ENCODE results near the gene SLC39A11.

SLC39A11 gene

DNA sequence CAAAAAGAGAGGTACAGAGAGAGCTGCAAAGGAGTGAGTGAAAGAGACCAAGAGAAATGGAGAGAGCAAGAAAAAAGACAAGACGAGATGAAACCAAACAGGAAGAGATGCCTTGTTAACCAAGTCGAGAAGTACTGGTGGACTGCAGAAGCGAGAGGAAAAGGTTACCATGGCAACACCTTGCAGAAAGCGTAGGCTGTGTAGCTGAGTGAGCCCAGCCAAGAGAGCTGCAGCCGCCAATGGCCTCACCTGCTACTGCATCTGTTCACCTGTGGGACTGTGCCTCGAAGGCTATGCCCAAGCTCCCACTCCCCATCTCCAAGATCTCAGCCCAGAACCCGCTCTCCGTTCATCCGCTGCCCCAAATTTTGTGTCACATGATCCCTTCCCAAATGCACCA is 161.3 kb downstream of the SLC39A11 start:
- no peak for TF ChIP-seq POLR2AphosphoS5 (IDR thresholded peaks at IDR 0.05; ENCODE audit: low read depth)
- TF ChIP-seq REST (IDR thresholded peaks at IDR 0.05; ENCODE audit: insufficient replicate concordance, low read depth): no peak
- TF ChIP-seq SPI1 (IDR thresholded peaks at IDR 0.05; ENCODE audit: borderline replicate concordance, low read depth): no peak
- no peak for TF ChIP-seq GABPA (IDR thresholded peaks at IDR 0.05; ENCODE audit: low read depth)
- TF ChIP-seq, protein P1, sequence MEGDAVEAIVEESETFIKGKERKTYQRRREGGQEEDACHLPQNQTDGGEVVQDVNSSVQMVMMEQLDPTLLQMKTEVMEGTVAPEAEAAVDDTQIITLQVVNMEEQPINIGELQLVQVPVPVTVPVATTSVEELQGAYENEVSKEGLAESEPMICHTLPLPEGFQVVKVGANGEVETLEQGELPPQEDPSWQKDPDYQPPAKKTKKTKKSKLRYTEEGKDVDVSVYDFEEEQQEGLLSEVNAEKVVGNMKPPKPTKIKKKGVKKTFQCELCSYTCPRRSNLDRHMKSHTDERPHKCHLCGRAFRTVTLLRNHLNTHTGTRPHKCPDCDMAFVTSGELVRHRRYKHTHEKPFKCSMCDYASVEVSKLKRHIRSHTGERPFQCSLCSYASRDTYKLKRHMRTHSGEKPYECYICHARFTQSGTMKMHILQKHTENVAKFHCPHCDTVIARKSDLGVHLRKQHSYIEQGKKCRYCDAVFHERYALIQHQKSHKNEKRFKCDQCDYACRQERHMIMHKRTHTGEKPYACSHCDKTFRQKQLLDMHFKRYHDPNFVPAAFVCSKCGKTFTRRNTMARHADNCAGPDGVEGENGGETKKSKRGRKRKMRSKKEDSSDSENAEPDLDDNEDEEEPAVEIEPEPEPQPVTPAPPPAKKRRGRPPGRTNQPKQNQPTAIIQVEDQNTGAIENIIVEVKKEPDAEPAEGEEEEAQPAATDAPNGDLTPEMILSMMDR (IDR thresholded peaks at IDR 0.05; ENCODE audit: insufficient read depth, low read length): no peak
- H3K4me3 ChIP-seq (replicated peaks; ENCODE audit: insufficient read depth, low read length): no peak overlapping the region
- H3K27me3 ChIP-seq (ENCODE audit: insufficient read depth, poor library complexity, severe bottlenecking): no peaks in the 10 kb centered on the region
- DNase-seq (ENCODE audit: low read depth in 1 of 2, low spot score in 1 of 2): no peak
- H3K27ac ChIP-seq (replicated peaks): no peak overlapping the region

DNA sequence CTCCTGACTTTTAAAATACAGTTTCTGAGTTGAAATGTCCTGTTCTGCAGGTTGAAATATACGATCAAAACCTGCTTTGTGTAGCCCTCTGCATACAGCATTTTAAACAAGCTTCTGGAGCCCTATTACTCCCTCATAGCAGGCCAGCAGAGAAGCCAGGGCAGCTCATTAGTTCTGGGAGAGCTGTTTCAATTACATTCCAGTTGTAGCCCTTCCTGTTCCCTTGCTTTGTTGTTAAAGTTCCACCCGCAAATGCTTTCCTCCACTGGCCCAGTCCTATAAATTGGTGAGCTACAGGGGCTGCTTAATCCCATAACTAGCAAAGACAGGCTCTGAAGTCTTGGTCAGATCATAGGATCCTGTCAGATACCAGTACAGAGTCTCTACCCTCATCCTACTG is 162.5 kb downstream of the SLC39A11 start:
- Histone ChIP-seq H3K4me3 (replicated peaks; ENCODE audit: insufficient read depth, low read length) (no peak overlapping the region), H3K27me3 (ENCODE audit: insufficient read depth, poor library complexity, severe bottlenecking) (no peaks in the 10 kb centered on the region), H3K27ac (replicated peaks) (no peak overlapping the region)
- no peak for TF ChIP-seq GABPA (IDR thresholded peaks at IDR 0.05; ENCODE audit: low read depth)
- TF ChIP-seq, protein P1 (IDR thresholded peaks at IDR 0.05; ENCODE audit: insufficient read depth, low read length): no peak
- no peak for TF ChIP-seq REST (IDR thresholded peaks at IDR 0.05; ENCODE audit: insufficient replicate concordance, low read depth)
- no peak for TF ChIP-seq POLR2AphosphoS5 (IDR thresholded peaks at IDR 0.05; ENCODE audit: low read depth)
- TF ChIP-seq SPI1 (IDR thresholded peaks at IDR 0.05; ENCODE audit: borderline replicate concordance, low read depth): no peak
- DNase-seq (ENCODE audit: low read depth in 1 of 2, low spot score in 1 of 2): no peak

DNA sequence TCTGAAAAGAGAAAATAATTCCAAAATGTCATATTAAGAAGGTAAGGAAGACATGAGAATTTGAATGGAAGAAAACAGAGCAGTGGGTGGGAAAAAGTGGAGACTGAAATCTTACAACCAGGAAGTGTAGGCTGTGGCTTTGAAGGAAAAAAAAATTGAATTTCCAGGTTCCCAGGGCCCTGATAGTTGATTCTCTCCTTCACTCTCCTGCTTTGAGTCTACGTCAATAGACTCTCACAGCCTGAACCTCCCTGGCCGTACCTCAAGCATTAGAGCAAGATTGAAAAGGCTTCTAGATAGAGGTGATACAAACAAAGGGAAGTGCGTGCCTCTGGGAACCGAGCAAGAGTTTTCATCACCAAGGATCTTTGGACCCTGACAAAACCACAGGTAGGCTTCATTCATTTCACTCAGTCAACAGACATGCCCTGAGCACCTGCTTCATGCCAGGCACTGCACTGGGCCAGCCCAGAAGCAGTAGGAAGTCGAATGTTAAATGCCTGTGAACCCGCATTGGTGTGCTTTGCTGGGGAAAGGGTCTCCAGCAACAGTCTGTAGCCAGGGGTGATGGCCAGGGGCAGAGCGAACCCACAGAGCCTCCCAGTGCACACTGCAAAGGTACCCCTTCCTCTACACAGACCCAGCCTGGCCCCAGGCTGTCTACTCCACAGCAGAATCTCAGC is 163.9 kb downstream of the SLC39A11 start:
- Histone ChIP-seq H3K27me3 (ENCODE audit: insufficient read depth, poor library complexity, severe bottlenecking) (no peaks in the 10 kb centered on the region), H3K4me3 (replicated peaks; ENCODE audit: insufficient read depth, low read length) (no peak overlapping the region), H3K27ac (replicated peaks) (no peak overlapping the region)
- TF ChIP-seq GABPA (IDR thresholded peaks at IDR 0.05; ENCODE audit: low read depth) (no peak), SPI1 (IDR thresholded peaks at IDR 0.05; ENCODE audit: borderline replicate concordance, low read depth) (no peak), REST (IDR thresholded peaks at IDR 0.05; ENCODE audit: insufficient replicate concordance, low read depth) (no peak), POLR2AphosphoS5 (IDR thresholded peaks at IDR 0.05; ENCODE audit: low read depth) (no peak)
- TF ChIP-seq, protein P1 (IDR thresholded peaks at IDR 0.05; ENCODE audit: insufficient read depth, low read length): no peak
- no peak for DNase-seq (ENCODE audit: low read depth in 1 of 2, low spot score in 1 of 2)

Data from HL-60 (cell line).